ENCODE results near the gene JAZF1.

DNA sequence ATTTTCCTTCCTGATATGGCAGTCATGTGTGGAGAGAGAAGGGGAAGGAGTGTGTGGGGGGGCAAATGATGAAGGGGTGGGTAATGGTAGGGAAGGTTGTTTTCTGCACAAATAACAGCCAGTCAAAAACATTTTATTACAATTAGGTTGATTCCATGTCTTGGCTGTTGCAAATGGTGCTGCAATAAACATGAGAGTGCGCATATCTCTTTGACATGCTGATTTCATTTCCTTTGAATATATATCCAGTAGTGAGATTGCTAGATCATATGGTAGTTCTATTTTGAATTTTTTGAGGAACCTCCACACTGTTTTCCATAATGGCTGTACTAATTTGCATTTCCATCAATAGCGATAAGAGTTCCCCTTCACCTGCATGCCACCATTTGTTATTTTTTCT is 10.6 kb upstream of the JAZF1 start:
- TF ChIP-seq, protein P1, sequence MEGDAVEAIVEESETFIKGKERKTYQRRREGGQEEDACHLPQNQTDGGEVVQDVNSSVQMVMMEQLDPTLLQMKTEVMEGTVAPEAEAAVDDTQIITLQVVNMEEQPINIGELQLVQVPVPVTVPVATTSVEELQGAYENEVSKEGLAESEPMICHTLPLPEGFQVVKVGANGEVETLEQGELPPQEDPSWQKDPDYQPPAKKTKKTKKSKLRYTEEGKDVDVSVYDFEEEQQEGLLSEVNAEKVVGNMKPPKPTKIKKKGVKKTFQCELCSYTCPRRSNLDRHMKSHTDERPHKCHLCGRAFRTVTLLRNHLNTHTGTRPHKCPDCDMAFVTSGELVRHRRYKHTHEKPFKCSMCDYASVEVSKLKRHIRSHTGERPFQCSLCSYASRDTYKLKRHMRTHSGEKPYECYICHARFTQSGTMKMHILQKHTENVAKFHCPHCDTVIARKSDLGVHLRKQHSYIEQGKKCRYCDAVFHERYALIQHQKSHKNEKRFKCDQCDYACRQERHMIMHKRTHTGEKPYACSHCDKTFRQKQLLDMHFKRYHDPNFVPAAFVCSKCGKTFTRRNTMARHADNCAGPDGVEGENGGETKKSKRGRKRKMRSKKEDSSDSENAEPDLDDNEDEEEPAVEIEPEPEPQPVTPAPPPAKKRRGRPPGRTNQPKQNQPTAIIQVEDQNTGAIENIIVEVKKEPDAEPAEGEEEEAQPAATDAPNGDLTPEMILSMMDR (IDR thresholded peaks at IDR 0.05; ENCODE audit: low read depth, low read length, poor library complexity, severe bottlenecking) = no peak
- no peak for TF ChIP-seq EZH2phosphoT487 (IDR thresholded peaks at IDR 0.05; ENCODE audit: borderline replicate concordance, low read length)

Measured in DOHH2 (cell line).